Heart left ventricle (tissue), 13 donors: ENCODE measurements around the gene RPL34.

Experiments used
- CTCF ChIP-seq, 12 donors: fragments of 200-600 bp; sonication (generic) in 4 of 12; IDR thresholded peaks; one replicate each; pipeline versions ENCODE4 v1.5.0 to v1.8.0; 2018 to 2022; ENCODE audit warnings: antibody characterized with exemption in 12 of 12, mild to moderate bottlenecking in 5 of 12
- POLR2A ChIP-seq, 2 donors: fragments of 450-650 bp; IDR thresholded peaks; one replicate each; pipeline ENCODE4 v1.6.1; 2017; ENCODE audit warnings: antibody characterized with exemption in 2 of 2, mild to moderate bottlenecking in 2 of 2, moderate library complexity in 2 of 2
- donor health status: ischemic (EF 13 %, LVEDD 7.1; RV severe dilation, severe dysfunction).
- donor health status: DM: no; HTN: yes; CAD: no.
- donor health status: DM: no; HTN: no; CAD: no.
- donor health status: ischemic (EF 25% LVEDD 6.9; RV normal size, moderate dysfunction).
- donor health status: ischemic (EF 25% LVEDD 5.7; RV mildly dilated, moderate dysfunction).
- donor health status: ischemic (EF 35%, LVEDD 5.7; RV mildly dilated, moderate dysfunction).
- donor health status: nonischemic (EF 11% LVEDD 7.7; RV severe dilation, severe dysfunction).
- donor health status: DM: yes; HTN: yes; CAD: no.
- donor health status: PGD.
- donor health status: ischemic (EF 29% LVEDD 5.4; RV normal size, mild dysfunction).
- donor health status: nonischemic (EF 23%, LVEDD 6.1; RV moderate dilation, normal function).

- TF ChIP-seq CTCF (IDR thresholded peaks at IDR 0.05) (no peak), POLR2A (IDR thresholded peaks at IDR 0.05) (no peak)
Observed at GRCh38 chr4:108574402-108574801, 46.0 kb upstream of the RPL34 start.
